ENCODE data around the gene SLC45A1. TPM values are rescaled to one million over a fixed set of nuclear protein-coding genes. Genes with fewer than 3 reads are reported as not detected.

Gene SLC45A1
- total RNA-seq, 1 donor from 2014 or later, result 6.1 TPM

DNA sequence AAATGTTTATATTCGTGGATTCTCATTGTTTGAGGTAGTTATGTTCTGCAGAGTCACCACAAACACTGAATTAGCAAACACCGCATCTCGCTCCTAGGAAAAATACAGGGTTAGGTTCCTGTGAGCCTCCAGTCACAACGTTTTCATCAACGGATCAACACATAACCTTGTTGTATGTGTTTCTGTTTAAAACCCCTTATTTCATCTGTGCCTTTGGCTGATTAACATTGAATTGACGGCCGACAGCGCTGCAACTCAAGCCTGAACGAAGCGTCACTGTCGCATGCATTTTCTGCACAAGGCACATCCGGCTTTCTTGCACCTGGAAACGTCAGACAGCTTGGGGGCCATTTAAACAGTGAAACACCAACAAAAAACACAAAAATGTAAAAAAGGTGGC is 8.4 kb downstream of the SLC45A1 start:
- DNase-seq, result no peak
- H3K27me3 Mint-ChIP-seq (ENCODE audit: unreplicated experiment), result no peaks in the 10 kb centered on the region
- no peak overlapping the region for H3K4me3 Mint-ChIP-seq (ENCODE audit: unreplicated experiment)
- no peak overlapping the region for H3K27ac Mint-ChIP-seq (ENCODE audit: unreplicated experiment)
- TF ChIP-seq CTCF (IDR thresholded peaks at IDR 0.05; ENCODE audit: partially characterized antibody, unreplicated experiment), result no peak
- no peaks in the 10 kb centered on the region for H3K9me3 Mint-ChIP-seq (ENCODE audit: unreplicated experiment)
- H3K4me1 Mint-ChIP-seq (ENCODE audit: low read depth, unreplicated experiment), result no peaks in the 10 kb centered on the region
- H3K36me3 Mint-ChIP-seq (ENCODE audit: unreplicated experiment), result peaks cover 12% of the 10 kb centered on the region

- Mint-ChIP-seq H3K4me1 (ENCODE audit: low read depth, unreplicated experiment) (no peaks in the 10 kb centered on the region), H3K27ac (ENCODE audit: unreplicated experiment) (no peak overlapping the region), H3K9me3 (ENCODE audit: unreplicated experiment) (no peaks in the 10 kb centered on the region), H3K27me3 (ENCODE audit: unreplicated experiment) (peaks cover 2% of the 10 kb centered on the region), H3K36me3 (ENCODE audit: unreplicated experiment) (peaks cover 7% of the 10 kb centered on the region), H3K4me3 (ENCODE audit: unreplicated experiment) (no peak overlapping the region)
- no peak for TF ChIP-seq CTCF (IDR thresholded peaks at IDR 0.05; ENCODE audit: partially characterized antibody, unreplicated experiment)
- no peak for DNase-seq
Measured at GRCh38 chr1:8328271-8328670, 10.4 kb downstream of the SLC45A1 start.

- Mint-ChIP-seq H3K27ac (ENCODE audit: unreplicated experiment) (no peak overlapping the region), H3K4me3 (ENCODE audit: unreplicated experiment) (no peak overlapping the region), H3K4me1 (ENCODE audit: low read depth, unreplicated experiment) (no peaks in the 10 kb centered on the region), H3K9me3 (ENCODE audit: unreplicated experiment) (no peaks in the 10 kb centered on the region), H3K36me3 (ENCODE audit: unreplicated experiment) (peaks cover 12% of the 10 kb centered on the region), H3K27me3 (ENCODE audit: unreplicated experiment) (peaks cover 2% of the 10 kb centered on the region)
- TF ChIP-seq CTCF (IDR thresholded peaks at IDR 0.05; ENCODE audit: partially characterized antibody, unreplicated experiment), result no peak
- no peak for DNase-seq
Measured at GRCh38 chr1:8329439-8329838, 11.5 kb downstream of the SLC45A1 start.

- TF ChIP-seq CTCF (IDR thresholded peaks at IDR 0.05; ENCODE audit: partially characterized antibody, unreplicated experiment), result no peak
- no peak for DNase-seq
- Mint-ChIP-seq H3K27ac (ENCODE audit: unreplicated experiment) (no peak overlapping the region), H3K4me1 (ENCODE audit: low read depth, unreplicated experiment) (no peaks in the 10 kb centered on the region), H3K27me3 (ENCODE audit: unreplicated experiment) (peaks cover 2% of the 10 kb centered on the region), H3K4me3 (ENCODE audit: unreplicated experiment) (no peak overlapping the region), H3K9me3 (ENCODE audit: unreplicated experiment) (no peaks in the 10 kb centered on the region), H3K36me3 (ENCODE audit: unreplicated experiment) (peaks cover 12% of the 10 kb centered on the region)
Measured at GRCh38 chr1:8329858-8330257, 11.9 kb downstream of the SLC45A1 start.

DNA sequence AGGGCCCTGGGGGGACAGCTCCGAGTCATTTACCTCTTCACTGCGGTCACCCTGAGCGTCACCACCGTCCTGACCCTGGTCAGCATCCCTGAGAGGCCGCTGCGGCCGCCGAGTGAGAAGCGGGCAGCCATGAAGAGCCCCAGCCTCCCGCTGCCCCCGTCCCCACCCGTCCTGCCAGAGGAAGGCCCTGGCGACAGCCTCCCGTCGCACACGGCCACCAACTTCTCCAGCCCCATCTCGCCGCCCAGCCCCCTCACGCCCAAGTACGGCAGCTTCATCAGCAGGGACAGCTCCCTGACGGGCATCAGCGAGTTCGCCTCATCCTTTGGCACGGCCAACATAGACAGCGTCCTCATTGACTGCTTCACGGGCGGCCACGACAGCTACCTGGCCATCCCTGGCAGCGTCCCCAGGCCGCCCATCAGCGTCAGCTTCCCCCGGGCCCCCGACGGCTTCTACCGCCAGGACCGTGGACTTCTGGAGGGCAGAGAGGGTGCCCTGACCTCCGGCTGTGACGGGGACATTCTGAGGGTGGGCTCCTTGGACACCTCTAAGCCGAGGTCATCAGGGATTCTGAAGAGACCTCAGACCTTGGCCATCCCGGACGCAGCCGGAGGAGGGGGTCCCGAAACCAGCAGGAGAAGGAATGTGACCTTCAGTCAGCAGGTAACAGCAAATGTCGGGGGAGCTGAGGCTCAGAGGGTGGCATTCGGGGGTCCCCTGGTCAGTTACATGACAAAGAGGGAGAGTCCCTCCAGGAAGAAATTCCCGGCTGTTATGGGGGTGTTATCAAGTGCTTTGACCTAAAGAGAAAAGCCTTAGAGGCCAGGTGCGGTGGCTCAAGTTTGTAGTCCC is 12.6 kb downstream of the SLC45A1 start:
- H3K4me3 Mint-ChIP-seq (ENCODE audit: unreplicated experiment), result no peak overlapping the region
- TF ChIP-seq CTCF (IDR thresholded peaks at IDR 0.05; ENCODE audit: partially characterized antibody, unreplicated experiment), result no peak
- DNase-seq, result no peak
- H3K36me3 Mint-ChIP-seq (ENCODE audit: unreplicated experiment), result peaks cover 12% of the 10 kb centered on the region
- no peaks in the 10 kb centered on the region for H3K4me1 Mint-ChIP-seq (ENCODE audit: low read depth, unreplicated experiment)
- no peak overlapping the region for H3K27ac Mint-ChIP-seq (ENCODE audit: unreplicated experiment)
- H3K9me3 Mint-ChIP-seq (ENCODE audit: unreplicated experiment), result no peaks in the 10 kb centered on the region
- H3K27me3 Mint-ChIP-seq (ENCODE audit: unreplicated experiment), result peaks cover 2% of the 10 kb centered on the region

Measured in glutamatergic neuron (in vitro differentiated cells).